Measurements from ENCODE around the gene HDAC9.

HDAC9 gene

DNA sequence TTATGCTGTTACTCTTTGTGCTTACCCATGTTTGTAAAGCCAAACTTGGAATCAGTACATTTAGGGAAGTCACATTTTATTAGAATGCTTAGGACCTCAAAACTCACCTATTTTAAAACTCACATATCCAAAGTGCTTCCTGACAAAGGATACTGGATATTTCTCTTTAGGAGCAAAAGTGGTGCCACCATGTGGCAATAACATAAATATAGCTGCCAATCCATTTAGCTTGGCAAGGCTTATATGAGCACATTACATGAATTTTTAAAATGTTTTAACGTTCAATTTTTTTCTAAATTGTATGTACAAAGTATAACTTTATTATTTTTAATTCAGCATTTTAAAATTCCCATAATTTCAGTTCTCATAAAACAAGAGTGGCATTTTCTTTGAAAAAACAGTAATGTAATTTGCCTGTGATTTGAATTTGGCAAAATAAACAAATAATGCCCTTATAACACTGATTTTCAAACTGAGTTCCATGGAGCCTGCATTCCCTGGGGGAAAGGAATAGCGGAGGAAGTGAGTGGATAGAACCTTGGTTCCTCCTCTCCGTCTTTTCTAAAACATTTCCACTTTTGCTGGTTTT, 75.4 kb downstream of the HDAC9 start:
- no peaks in the 10 kb centered on the region for H3K27me3 ChIP-seq (ENCODE audit: control insufficient read depth, insufficient read depth, low read length)
- H3K36me3 ChIP-seq (ENCODE audit: control insufficient read depth, insufficient read depth, low read length), result no peaks in the 10 kb centered on the region
- H3K9ac ChIP-seq (ENCODE audit: low read length), result no peak overlapping the region
- H3K9me3 ChIP-seq (ENCODE audit: control insufficient read depth, low read length), result no peaks in the 10 kb centered on the region
- H3K4me1 ChIP-seq (ENCODE audit: control insufficient read depth, insufficient read depth, low read length), result peaks cover 12% of the 10 kb centered on the region
- H3K4me3 ChIP-seq (ENCODE audit: low read length), result no peak overlapping the region

DNA sequence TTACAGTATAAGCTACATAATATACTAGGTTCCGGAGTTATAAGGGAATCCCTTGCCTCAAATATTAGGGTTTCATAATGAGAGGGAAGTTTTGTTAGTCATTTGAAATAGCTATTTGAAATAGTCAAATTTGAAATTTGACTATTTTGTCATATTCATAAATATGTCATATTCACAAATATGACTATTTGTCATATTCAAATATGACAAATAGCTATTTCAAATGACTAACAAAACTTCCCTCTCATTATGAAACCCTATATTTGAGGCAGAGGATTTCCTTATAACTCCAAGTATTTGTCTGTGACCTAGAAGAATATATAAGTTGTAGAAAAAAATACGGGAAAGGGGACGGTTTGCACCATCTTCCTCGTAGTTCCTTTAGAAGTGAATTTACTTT, 76.6 kb downstream of the HDAC9 start:
- Histone ChIP-seq H3K4me1 (ENCODE audit: control insufficient read depth, insufficient read depth, low read length) (peaks cover 10% of the 10 kb centered on the region), H3K27me3 (ENCODE audit: control insufficient read depth, insufficient read depth, low read length) (no peaks in the 10 kb centered on the region), H3K36me3 (ENCODE audit: control insufficient read depth, insufficient read depth, low read length) (no peaks in the 10 kb centered on the region), H3K9me3 (ENCODE audit: control insufficient read depth, low read length) (no peaks in the 10 kb centered on the region), H3K4me3 (ENCODE audit: low read length) (no peak overlapping the region), H3K9ac (ENCODE audit: low read length) (no peak overlapping the region)

GRCh38 chr7:18572885-18573284, 77.3 kb downstream of the HDAC9 start:
- Histone ChIP-seq H3K9ac (ENCODE audit: low read length) (no peak overlapping the region), H3K4me1 (ENCODE audit: control insufficient read depth, insufficient read depth, low read length) (peaks cover 10% of the 10 kb centered on the region), H3K4me3 (ENCODE audit: low read length) (no peak overlapping the region), H3K36me3 (ENCODE audit: control insufficient read depth, insufficient read depth, low read length) (no peaks in the 10 kb centered on the region), H3K9me3 (ENCODE audit: control insufficient read depth, low read length) (no peaks in the 10 kb centered on the region), H3K27me3 (ENCODE audit: control insufficient read depth, insufficient read depth, low read length) (no peaks in the 10 kb centered on the region)

GRCh38 chr7:18573410-18574234, 78.1 kb downstream of the HDAC9 start:
- Histone ChIP-seq H3K4me3 (ENCODE audit: low read length) (no peak overlapping the region), H3K27me3 (ENCODE audit: control insufficient read depth, insufficient read depth, low read length) (no peaks in the 10 kb centered on the region), H3K4me1 (ENCODE audit: control insufficient read depth, insufficient read depth, low read length) (peaks cover 10% of the 10 kb centered on the region), H3K9me3 (ENCODE audit: control insufficient read depth, low read length) (no peaks in the 10 kb centered on the region), H3K9ac (ENCODE audit: low read length) (no peak overlapping the region), H3K36me3 (ENCODE audit: control insufficient read depth, insufficient read depth, low read length) (no peaks in the 10 kb centered on the region)

DNA sequence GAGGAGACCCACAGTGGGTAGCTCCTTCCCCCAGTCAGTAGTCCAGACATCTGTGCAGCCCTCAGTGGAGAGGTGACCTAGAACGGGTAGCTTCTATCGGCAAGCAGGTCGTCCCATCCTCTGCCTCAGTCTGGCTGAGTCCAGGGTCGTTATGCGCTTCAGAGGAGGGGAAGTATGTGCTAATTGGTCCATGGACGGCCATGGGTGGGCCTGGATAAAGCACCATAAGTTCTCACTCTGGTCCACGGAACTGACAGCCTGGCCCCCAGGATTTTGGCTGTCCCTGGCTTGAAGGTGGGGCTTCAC, 78.6 kb downstream of the HDAC9 start:
- Histone ChIP-seq H3K4me1 (ENCODE audit: control insufficient read depth, insufficient read depth, low read length) (peaks cover 10% of the 10 kb centered on the region), H3K4me3 (ENCODE audit: low read length) (no peak overlapping the region), H3K9me3 (ENCODE audit: control insufficient read depth, low read length) (no peaks in the 10 kb centered on the region), H3K9ac (ENCODE audit: low read length) (no peak overlapping the region), H3K27me3 (ENCODE audit: control insufficient read depth, insufficient read depth, low read length) (no peaks in the 10 kb centered on the region), H3K36me3 (ENCODE audit: control insufficient read depth, insufficient read depth, low read length) (no peaks in the 10 kb centered on the region)

DNA sequence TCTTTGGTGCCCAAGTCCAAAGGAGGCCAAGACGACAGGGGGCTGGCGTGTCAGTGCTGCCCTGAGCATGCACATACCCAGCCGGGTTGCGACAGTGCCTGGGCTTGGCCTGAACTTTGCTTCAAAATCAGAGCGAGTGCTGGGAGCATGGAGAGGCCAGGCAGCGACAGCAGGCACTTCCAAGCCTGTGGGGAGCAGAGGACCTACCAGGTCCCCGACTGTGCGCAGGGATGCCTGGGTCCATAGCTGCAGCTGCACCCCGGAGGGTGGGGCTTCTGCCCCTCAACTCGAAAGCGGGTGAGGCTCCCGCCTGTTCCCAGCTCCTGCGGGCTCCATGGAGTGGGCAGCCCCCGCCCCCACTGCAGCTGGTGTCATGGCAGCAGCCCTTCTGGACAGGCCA, 79.1 kb downstream of the HDAC9 start:
- no peak overlapping the region for H3K9ac ChIP-seq (ENCODE audit: low read length)
- peaks cover 10% of the 10 kb centered on the region for H3K4me1 ChIP-seq (ENCODE audit: control insufficient read depth, insufficient read depth, low read length)
- H3K4me3 ChIP-seq (ENCODE audit: low read length), result no peak overlapping the region
- H3K9me3 ChIP-seq (ENCODE audit: control insufficient read depth, low read length), result no peaks in the 10 kb centered on the region
- no peaks in the 10 kb centered on the region for H3K27me3 ChIP-seq (ENCODE audit: control insufficient read depth, insufficient read depth, low read length)
- no peaks in the 10 kb centered on the region for H3K36me3 ChIP-seq (ENCODE audit: control insufficient read depth, insufficient read depth, low read length)

- Histone ChIP-seq H3K4me1 (ENCODE audit: control insufficient read depth, insufficient read depth, low read length) (peaks cover 10% of the 10 kb centered on the region), H3K4me3 (ENCODE audit: low read length) (no peak overlapping the region), H3K9ac (ENCODE audit: low read length) (no peak overlapping the region), H3K27me3 (ENCODE audit: control insufficient read depth, insufficient read depth, low read length) (no peaks in the 10 kb centered on the region), H3K9me3 (ENCODE audit: control insufficient read depth, low read length) (no peaks in the 10 kb centered on the region), H3K36me3 (ENCODE audit: control insufficient read depth, insufficient read depth, low read length) (no peaks in the 10 kb centered on the region)
Measured at GRCh38 chr7:18575622-18576572, 80.3 kb downstream of the HDAC9 start.

- Histone ChIP-seq H3K9ac (ENCODE audit: low read length) (no peak overlapping the region), H3K27me3 (ENCODE audit: control insufficient read depth, insufficient read depth, low read length) (no peaks in the 10 kb centered on the region), H3K36me3 (ENCODE audit: control insufficient read depth, insufficient read depth, low read length) (no peaks in the 10 kb centered on the region), H3K9me3 (ENCODE audit: control insufficient read depth, low read length) (no peaks in the 10 kb centered on the region), H3K4me3 (ENCODE audit: low read length) (no peak overlapping the region), H3K4me1 (ENCODE audit: control insufficient read depth, insufficient read depth, low read length) (peaks cover 10% of the 10 kb centered on the region)
Measured at GRCh38 chr7:18577096-18577771, 81.7 kb downstream of the HDAC9 start.

DNA sequence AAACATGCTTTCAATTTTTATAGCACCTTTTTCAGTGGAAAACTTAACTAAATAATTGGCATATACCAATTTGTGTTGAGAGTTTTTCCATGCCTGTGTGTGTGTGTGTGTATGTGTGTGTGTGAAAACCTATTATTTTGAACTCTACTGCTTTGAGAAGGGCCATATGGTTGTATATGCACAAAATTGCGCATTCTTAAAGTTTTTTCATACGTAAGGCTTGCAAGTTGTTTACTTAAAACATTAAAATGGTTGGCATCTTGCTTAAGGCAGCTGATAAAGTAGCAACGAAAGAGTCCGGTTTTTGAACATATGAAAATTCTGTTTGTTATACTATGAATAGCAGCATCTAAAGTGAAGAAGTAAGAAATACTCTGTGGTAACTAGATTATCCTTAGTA, 84.1 kb downstream of the HDAC9 start:
- Histone ChIP-seq H3K9ac (ENCODE audit: low read length) (no peak overlapping the region), H3K9me3 (ENCODE audit: control insufficient read depth, low read length) (no peaks in the 10 kb centered on the region), H3K4me1 (ENCODE audit: control insufficient read depth, insufficient read depth, low read length) (peaks cover 10% of the 10 kb centered on the region), H3K36me3 (ENCODE audit: control insufficient read depth, insufficient read depth, low read length) (no peaks in the 10 kb centered on the region), H3K27me3 (ENCODE audit: control insufficient read depth, insufficient read depth, low read length) (no peaks in the 10 kb centered on the region), H3K4me3 (ENCODE audit: low read length) (no peak overlapping the region)

DNA sequence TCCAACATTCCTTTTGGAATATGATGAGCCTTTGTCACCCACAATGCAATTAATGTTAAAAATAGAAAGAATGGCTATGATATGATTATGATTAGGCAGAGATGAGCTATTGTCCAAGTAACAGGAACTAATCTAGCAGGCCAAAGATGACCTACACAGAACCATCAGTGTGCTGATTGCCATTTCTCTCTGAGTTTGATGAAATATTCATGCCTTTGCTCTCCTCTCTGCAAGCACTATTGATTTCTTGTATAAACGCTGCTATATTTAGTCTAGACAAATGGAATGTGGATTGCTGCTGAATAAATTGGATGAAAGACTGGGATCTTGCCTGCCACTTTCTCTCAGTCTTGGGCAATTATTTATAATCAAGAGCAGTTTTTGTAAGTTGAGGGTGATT, 85.4 kb downstream of the HDAC9 start:
- no peak overlapping the region for H3K9ac ChIP-seq (ENCODE audit: low read length)
- H3K27me3 ChIP-seq (ENCODE audit: control insufficient read depth, insufficient read depth, low read length), result no peaks in the 10 kb centered on the region
- no peak overlapping the region for H3K4me3 ChIP-seq (ENCODE audit: low read length)
- no peaks in the 10 kb centered on the region for H3K9me3 ChIP-seq (ENCODE audit: control insufficient read depth, low read length)
- H3K36me3 ChIP-seq (ENCODE audit: control insufficient read depth, insufficient read depth, low read length), result no peaks in the 10 kb centered on the region
- peaks cover 10% of the 10 kb centered on the region for H3K4me1 ChIP-seq (ENCODE audit: control insufficient read depth, insufficient read depth, low read length)

GRCh38 chr7:18583305-18583704, 87.8 kb downstream of the HDAC9 start:
- Histone ChIP-seq H3K4me1 (ENCODE audit: control insufficient read depth, insufficient read depth, low read length) (no peaks in the 10 kb centered on the region), H3K36me3 (ENCODE audit: control insufficient read depth, insufficient read depth, low read length) (no peaks in the 10 kb centered on the region), H3K9ac (ENCODE audit: low read length) (no peak overlapping the region), H3K9me3 (ENCODE audit: control insufficient read depth, low read length) (no peaks in the 10 kb centered on the region), H3K27me3 (ENCODE audit: control insufficient read depth, insufficient read depth, low read length) (no peaks in the 10 kb centered on the region), H3K4me3 (ENCODE audit: low read length) (no peak overlapping the region)
